CD4-positive, CD25-positive, alpha-beta regulatory T cell (primary cell): ENCODE data around the gene FAH. TPM values are rescaled to one million over a fixed set of nuclear protein-coding genes. Genes with fewer than 3 reads are reported as not detected.

Experiments used
- ATAC-seq, 2 donors: fragments of 150-1000 bp; cut with Tn5 transposase; one replicate each; pipeline ENCODE4 v1.10.0; 2021; ENCODE audit warnings: low read depth in 2 of 2, moderate number of reproducible peaks in 2 of 2, moderate library complexity in 1 of 2
- DNase-seq, 3 donors: peaks; one replicate each; pipeline versions ENCODE4 v3.0.0 to v3.0.0-alpha.2; 2012 to 2022; ENCODE audit warnings: mixed read lengths in 1 of 3
- H3K27ac ChIP-seq: one replicate; pipeline ENCODE4 v1.7.0; 2013; ENCODE audit warnings: mild to moderate bottlenecking, low read length; ENCODE audit not compliant: insufficient read depth, poor library complexity, severe bottlenecking
- H3K27me3 ChIP-seq: one replicate; pipeline ENCODE4 v1.7.0; 2013; ENCODE audit warnings: low read length; ENCODE audit not compliant: control insufficient read depth, insufficient read depth
- H3K36me3 ChIP-seq: one replicate; pipeline ENCODE4 v1.7.0; 2013; ENCODE audit warnings: mild to moderate bottlenecking, low read length, moderate library complexity; ENCODE audit not compliant: control insufficient read depth, insufficient read depth
- H3K4me1 ChIP-seq: 2 replicates; pipeline ENCODE4 v1.7.0; 2013; ENCODE audit warnings: mild to moderate bottlenecking, low read length; ENCODE audit not compliant: insufficient read depth, control insufficient read depth, poor library complexity, severe bottlenecking
- H3K4me3 ChIP-seq: one replicate; pipeline ENCODE4 v1.7.0; 2013; ENCODE audit warnings: low read depth, mild to moderate bottlenecking, low read length, moderate library complexity
- H3K9me3 ChIP-seq, 2 experiments: 1 replicate in 1 of 2; 2 replicates in 1 of 2; pipeline ENCODE4 v1.7.0; 2013; ENCODE audit warnings: low read length in 2 of 2, mild to moderate bottlenecking in 1 of 2, moderate library complexity in 1 of 2; ENCODE audit not compliant: control insufficient read depth in 2 of 2
- H3K27ac Mint-ChIP-seq, 3 donors: one replicate each; pipeline ENCODE4 v1.8.0; 2020 to 2022; ENCODE audit warnings: mild to moderate bottlenecking in 3 of 3, mixed read lengths in 3 of 3, moderate library complexity in 2 of 3
- H3K27me3 Mint-ChIP-seq: one replicate; pipeline ENCODE4 v1.8.0; 2022; ENCODE audit warnings: mild to moderate bottlenecking, mixed read lengths
- H3K36me3 Mint-ChIP-seq: one replicate; pipeline ENCODE4 v1.8.0; 2020; ENCODE audit warnings: mixed read lengths
- H3K4me1 Mint-ChIP-seq, 4 donors: one replicate each; pipeline ENCODE4 v1.8.0; 2020 to 2022; ENCODE audit warnings: mixed read lengths in 4 of 4, mild to moderate bottlenecking in 1 of 4
- H3K4me3 Mint-ChIP-seq, 4 donors: one replicate each; pipeline ENCODE4 v1.8.0; 2020 to 2022; ENCODE audit warnings: mild to moderate bottlenecking in 4 of 4, mixed read lengths in 4 of 4, moderate library complexity in 3 of 4
- H3K9me3 Mint-ChIP-seq, 7 donors: one replicate each; pipeline ENCODE4 v1.8.0; 2020 to 2022; ENCODE audit warnings: mixed read lengths in 7 of 7, mild to moderate bottlenecking in 3 of 7, moderate library complexity in 2 of 7
- polyA plus RNA-seq, 4 donors: library from polyadenylated mRNA; unstranded; fragments of 300-500 nt; fragmentation: Illumina TruSeq; gene quantifications; one replicate each; pipeline ENCODE4 v1.2.3, GENCODE V29; 2021
- total RNA-seq: library from RNA; stranded (reverse); gene quantifications from one replicate; pipeline ENCODE4 v1.2.3, GENCODE V29; 2022

FAH gene
- total and polyA plus RNA-seq, 5 donors from 2014 or later = 2.0 to 4.3 (median 2.4) TPM

DNA sequence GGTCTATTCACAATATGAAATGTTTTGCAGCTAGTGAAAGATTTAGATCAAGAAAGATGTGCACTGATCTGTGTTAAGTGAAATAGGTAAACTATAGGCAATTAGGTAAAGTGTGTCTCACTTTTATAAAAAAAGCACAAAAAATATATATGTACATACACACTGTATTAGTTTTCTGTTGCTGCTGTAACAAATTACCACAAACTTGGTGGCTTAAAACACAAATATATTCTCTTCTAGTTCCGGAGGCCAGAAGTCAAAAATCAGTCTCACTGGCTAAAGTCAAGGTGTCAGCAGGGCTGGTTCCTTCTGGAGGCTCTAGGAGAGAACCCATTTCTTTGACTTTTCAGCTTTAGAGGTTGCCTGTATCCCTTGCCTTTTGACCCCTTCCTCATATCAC lies 11.1 kb downstream of the FAH start:
- ATAC-seq = no peak
- Mint-ChIP-seq H3K27me3 (no peaks in the 10 kb centered on the region), H3K9me3 (no peaks in the 10 kb centered on the region), H3K4me1 (peaks cover 0 to 14% (median 8%) of the 10 kb centered on the region in 4 donors), H3K27ac (no peak overlapping the region), H3K36me3 (peaks cover 15% of the 10 kb centered on the region), H3K4me3 (no peak overlapping the region)
- Histone ChIP-seq H3K4me3 (no peak overlapping the region), H3K4me1 (peaks cover 7% of the 10 kb centered on the region), H3K36me3 (no peaks in the 10 kb centered on the region), H3K27me3 (no peaks in the 10 kb centered on the region), H3K9me3 (no peaks in the 10 kb centered on the region), H3K27ac (no peak overlapping the region)
- no peak for DNase-seq

DNA sequence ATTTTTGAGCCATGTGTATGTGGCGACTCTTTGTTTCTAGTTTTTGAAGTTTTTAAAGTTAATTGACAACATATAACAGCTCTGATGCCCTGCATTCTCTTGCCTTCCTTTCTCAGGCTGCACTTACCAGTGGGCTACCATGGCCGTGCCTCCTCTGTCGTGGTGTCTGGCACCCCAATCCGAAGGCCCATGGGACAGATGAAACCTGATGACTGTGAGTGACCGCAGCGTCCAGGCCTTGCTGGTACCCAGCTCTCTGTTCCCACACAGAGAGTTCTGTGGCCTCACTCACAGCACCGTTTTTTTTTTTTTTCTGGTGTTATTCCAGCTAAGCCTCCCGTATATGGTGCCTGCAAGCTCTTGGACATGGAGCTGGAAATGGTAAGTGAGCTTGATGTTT lies 15.1 kb downstream of the FAH start:
- H3K4me3 Mint-ChIP-seq = no peak overlapping the region
- H3K36me3 Mint-ChIP-seq = peaks cover 7% of the 10 kb centered on the region
- no peak for DNase-seq
- no peaks in the 10 kb centered on the region for H3K9me3 ChIP-seq
- H3K36me3 ChIP-seq = no peaks in the 10 kb centered on the region
- no peaks in the 10 kb centered on the region for H3K4me1 Mint-ChIP-seq
- H3K4me1 ChIP-seq = no peaks in the 10 kb centered on the region
- no peak overlapping the region for H3K27ac Mint-ChIP-seq
- H3K9me3 Mint-ChIP-seq = no peaks in the 10 kb centered on the region
- no peak overlapping the region for H3K4me3 ChIP-seq
- ATAC-seq = no peak
- no peak overlapping the region for H3K27ac ChIP-seq
- no peaks in the 10 kb centered on the region for H3K27me3 ChIP-seq
- H3K27me3 Mint-ChIP-seq = no peaks in the 10 kb centered on the region

DNA sequence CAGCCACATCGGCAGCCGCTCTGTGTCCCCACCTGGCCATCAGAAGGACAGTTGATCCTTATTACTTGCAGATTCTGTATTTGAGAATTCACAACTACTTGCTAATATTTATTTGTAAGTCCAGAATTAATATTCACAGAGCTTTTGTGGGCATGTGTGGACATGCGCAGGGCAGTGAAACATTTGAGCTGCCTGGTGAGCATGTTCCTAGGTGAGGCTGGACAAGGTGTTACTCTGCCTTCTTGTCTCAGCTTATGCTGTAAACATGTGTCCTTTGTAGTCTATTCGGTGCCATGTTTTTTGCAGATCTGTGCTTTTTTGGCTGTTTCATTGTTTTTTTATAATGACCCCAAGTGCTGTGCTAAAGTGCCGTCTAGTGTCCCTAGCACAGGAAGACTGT lies 15.6 kb downstream of the FAH start:
- H3K4me3 ChIP-seq = no peak overlapping the region
- Mint-ChIP-seq H3K4me3 (no peak overlapping the region), H3K4me1 (no peaks in the 10 kb centered on the region), H3K36me3 (peaks cover 6% of the 10 kb centered on the region), H3K9me3 (no peaks in the 10 kb centered on the region), H3K27ac (no peak overlapping the region), H3K27me3 (no peaks in the 10 kb centered on the region)
- H3K27me3 ChIP-seq = no peaks in the 10 kb centered on the region
- ATAC-seq (no peak), DNase-seq (no peak)
- H3K36me3 ChIP-seq = no peaks in the 10 kb centered on the region
- H3K27ac ChIP-seq = no peak overlapping the region
- H3K9me3 ChIP-seq = no peaks in the 10 kb centered on the region
- H3K4me1 ChIP-seq = no peaks in the 10 kb centered on the region

DNA sequence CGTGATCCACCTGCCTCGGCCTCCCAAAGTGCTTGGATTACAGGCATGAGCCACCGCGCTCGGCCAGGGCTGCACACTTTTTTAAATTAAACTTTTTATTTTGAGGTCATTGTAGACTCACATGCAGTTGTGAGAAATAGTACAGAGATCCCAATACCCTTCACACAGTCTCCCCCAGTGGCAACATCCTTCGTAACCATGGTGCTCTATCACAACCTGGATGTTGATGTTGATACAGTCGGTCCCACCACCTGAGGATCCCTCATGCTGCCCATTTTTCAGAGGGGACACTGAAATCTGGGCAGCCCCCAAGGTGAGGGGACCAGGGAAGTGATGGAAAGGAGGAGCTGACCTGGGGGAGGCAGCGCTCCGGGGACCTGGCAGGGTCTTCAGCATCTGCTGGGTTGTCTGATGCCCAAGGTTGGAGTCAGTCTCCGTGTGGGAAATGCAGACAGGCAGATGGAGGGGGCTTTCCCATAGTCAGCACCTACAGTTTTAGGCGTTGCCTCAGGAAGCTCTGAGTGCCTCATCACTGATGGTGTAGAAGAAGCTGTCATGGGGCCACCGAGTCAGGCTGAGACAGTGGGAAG lies 17.1 kb downstream of the FAH start:
- Histone ChIP-seq H3K4me1 (no peaks in the 10 kb centered on the region), H3K27me3 (no peaks in the 10 kb centered on the region), H3K9me3 (no peaks in the 10 kb centered on the region), H3K27ac (no peak overlapping the region), H3K36me3 (no peaks in the 10 kb centered on the region), H3K4me3 (no peak overlapping the region)
- Mint-ChIP-seq H3K27ac (no peak overlapping the region), H3K27me3 (no peaks in the 10 kb centered on the region), H3K9me3 (no peaks in the 10 kb centered on the region), H3K4me3 (no peak overlapping the region), H3K36me3 (peaks cover 9% of the 10 kb centered on the region), H3K4me1 (peaks cover 0 to 3% (median 0%) of the 10 kb centered on the region in 4 donors)
- DNase-seq (no peak), ATAC-seq (no peak)

DNA sequence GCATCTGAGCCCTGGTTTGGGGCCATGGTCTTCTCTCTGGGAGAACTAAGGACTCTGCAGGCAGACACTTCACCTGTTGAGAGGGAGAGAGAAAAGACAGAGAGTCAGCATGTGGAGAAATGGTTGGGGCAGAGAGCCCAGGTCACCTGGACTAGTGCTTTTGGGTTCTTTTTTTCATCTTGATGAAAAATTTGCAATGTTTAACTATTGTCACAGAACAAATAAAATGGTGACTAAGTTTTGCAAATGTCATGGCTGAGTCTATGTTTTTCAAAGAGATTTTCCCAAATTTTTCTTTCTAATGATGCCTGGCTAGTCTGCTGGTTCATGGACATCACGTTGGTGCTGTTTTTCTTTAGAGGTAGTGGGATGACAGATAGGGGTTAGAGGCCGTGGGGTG lies 17.8 kb downstream of the FAH start:
- H3K36me3 Mint-ChIP-seq = peaks cover 9% of the 10 kb centered on the region

DNA sequence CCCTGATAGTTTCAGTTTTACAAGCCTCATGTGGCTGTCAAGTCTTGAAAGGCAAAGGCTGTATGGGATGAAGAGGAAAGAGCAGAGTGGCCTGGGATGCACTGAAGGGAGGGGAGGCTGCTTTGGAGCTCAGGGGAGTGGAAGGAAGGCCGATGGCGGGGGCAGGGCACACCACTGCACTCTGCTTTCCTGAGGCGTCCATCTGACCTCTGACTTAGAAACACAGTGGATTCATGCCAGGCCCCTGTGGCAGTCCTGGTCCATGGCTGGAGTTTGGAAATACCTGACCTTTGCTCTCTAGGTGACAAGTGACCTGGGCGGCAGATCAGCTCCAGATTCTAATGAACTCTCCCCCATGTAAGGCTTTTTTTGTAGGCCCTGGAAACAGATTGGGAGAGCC lies 19.0 kb downstream of the FAH start:
- Histone ChIP-seq H3K27me3 (no peaks in the 10 kb centered on the region), H3K27ac (no peak overlapping the region), H3K36me3 (no peaks in the 10 kb centered on the region), H3K9me3 (no peaks in the 10 kb centered on the region), H3K4me3 (no peak overlapping the region), H3K4me1 (no peaks in the 10 kb centered on the region)
- no peaks in the 10 kb centered on the region for H3K27me3 Mint-ChIP-seq
- DNase-seq (no peak), ATAC-seq (no peak)
- H3K4me1 Mint-ChIP-seq = peaks cover 0 to 3% (median 0%) of the 10 kb centered on the region in 4 donors
- H3K27ac Mint-ChIP-seq = peak overlapping the region in 1 of 3 donors; percentile 23
- no peak overlapping the region for H3K4me3 Mint-ChIP-seq
- peaks cover 11% of the 10 kb centered on the region for H3K36me3 Mint-ChIP-seq
- no peaks in the 10 kb centered on the region for H3K9me3 Mint-ChIP-seq

More for the DNA sequence above, 17.8 kb downstream of the FAH start:
- Histone ChIP-seq H3K4me3 (no peak overlapping the region), H3K27me3 (no peaks in the 10 kb centered on the region), H3K4me1 (no peaks in the 10 kb centered on the region), H3K36me3 (no peaks in the 10 kb centered on the region), H3K9me3 (no peaks in the 10 kb centered on the region), H3K27ac (no peak overlapping the region)
- no peak overlapping the region for H3K27ac Mint-ChIP-seq
- H3K27me3 Mint-ChIP-seq = no peaks in the 10 kb centered on the region
- H3K4me1 Mint-ChIP-seq = peaks cover 0 to 3% (median 0%) of the 10 kb centered on the region in 4 donors
- DNase-seq (no peak), ATAC-seq (no peak)
- H3K4me3 Mint-ChIP-seq = no peak overlapping the region
- no peaks in the 10 kb centered on the region for H3K9me3 Mint-ChIP-seq

DNA sequence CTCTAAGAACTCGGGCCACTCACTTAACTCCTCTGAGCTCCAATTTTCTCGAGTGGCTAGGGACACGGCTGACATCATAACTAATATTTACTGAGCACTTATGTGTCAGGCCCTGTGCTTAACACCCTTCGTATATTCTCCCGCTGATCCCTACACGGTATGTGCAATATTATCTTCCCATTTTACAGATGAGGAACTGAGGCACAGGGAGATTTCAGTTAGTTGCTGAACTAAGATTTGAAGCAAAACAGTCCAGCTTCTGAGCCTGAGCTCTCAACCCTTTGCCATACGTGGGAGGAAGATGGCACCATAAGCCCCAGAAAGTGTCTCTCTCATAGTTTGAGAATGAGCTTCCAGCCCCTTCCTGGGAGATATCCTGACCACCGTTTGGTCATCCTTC lies 19.6 kb downstream of the FAH start:
- DNase-seq (no peak), ATAC-seq (no peak)
- Histone ChIP-seq H3K27me3 (no peaks in the 10 kb centered on the region), H3K27ac (no peak overlapping the region), H3K4me1 (no peaks in the 10 kb centered on the region), H3K36me3 (no peaks in the 10 kb centered on the region), H3K9me3 (no peaks in the 10 kb centered on the region), H3K4me3 (no peak overlapping the region)
- Mint-ChIP-seq H3K27ac (peak overlapping the region in 1 of 3 donors; percentile 23), H3K4me1 (peaks cover 0 to 3% (median 0%) of the 10 kb centered on the region in 4 donors), H3K4me3 (no peak overlapping the region), H3K27me3 (no peaks in the 10 kb centered on the region), H3K36me3 (peaks cover 18% of the 10 kb centered on the region), H3K9me3 (no peaks in the 10 kb centered on the region)

DNA sequence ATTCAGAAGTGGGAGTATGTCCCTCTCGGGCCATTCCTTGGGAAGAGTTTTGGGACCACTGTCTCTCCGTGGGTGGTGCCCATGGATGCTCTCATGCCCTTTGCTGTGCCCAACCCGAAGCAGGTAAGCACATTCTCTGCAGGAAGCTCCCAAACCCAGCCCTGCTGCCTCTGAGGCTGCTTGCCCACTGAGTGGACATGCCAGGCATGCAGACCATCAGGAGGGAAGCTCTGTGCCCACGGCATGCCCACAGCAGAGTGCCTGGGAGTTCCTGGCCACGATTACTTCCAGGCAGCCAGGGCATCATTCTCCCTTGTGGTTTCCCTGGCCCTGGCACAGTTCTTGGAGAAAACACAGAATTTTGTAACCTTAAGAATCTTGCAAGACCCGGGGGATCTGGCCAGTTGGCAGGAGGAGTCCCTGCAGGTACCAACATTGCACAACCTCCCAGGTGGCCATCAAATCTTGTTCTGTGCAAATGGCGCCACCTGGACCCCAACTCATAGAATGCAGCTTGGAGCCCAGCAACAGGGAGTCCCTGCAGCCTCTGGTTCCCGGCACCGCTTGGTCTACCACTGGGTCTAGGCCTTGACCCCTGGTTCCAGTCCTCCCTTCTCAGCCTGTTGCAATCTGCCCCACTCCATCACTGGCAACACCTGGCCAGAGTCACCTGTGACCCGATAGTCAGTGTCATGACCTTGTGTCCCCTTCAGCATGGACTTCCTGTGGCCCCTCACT lies 20.4 kb downstream of the FAH start:
- peaks cover 0 to 3% (median 0%) of the 10 kb centered on the region in 4 donors for H3K4me1 Mint-ChIP-seq
- ATAC-seq = peak; percentile 54 to 61
- H3K9me3 ChIP-seq = no peaks in the 10 kb centered on the region
- DNase-seq = peak; percentile 39 to 77 (median 63)
- no peaks in the 10 kb centered on the region for H3K27me3 Mint-ChIP-seq
- H3K27ac ChIP-seq = no peak overlapping the region
- no peaks in the 10 kb centered on the region for H3K27me3 ChIP-seq
- H3K4me3 ChIP-seq = no peak overlapping the region
- no peaks in the 10 kb centered on the region for H3K9me3 Mint-ChIP-seq
- peak overlapping the region in 1 of 3 donors; percentile 59 for H3K27ac Mint-ChIP-seq
- no peaks in the 10 kb centered on the region for H3K36me3 ChIP-seq
- no peak overlapping the region for H3K4me3 Mint-ChIP-seq
- H3K4me1 ChIP-seq = no peaks in the 10 kb centered on the region
- H3K36me3 Mint-ChIP-seq = peaks cover 20% of the 10 kb centered on the region
